SK-N-DZ (cell line): Measurements from ENCODE around the gene NTHL1.
"Not testable (repeated sequence)": the region's sequence is repeated elsewhere in the genome, so short reads cannot be mapped to it uniquely, and the experiment has no call there.

Source experiments
- DNase-seq: peaks from one replicate; pipeline ENCODE4 v3.0.0-alpha.2; 2015; ENCODE audit warnings: low spot score

The NTHL1 gene

DNA sequence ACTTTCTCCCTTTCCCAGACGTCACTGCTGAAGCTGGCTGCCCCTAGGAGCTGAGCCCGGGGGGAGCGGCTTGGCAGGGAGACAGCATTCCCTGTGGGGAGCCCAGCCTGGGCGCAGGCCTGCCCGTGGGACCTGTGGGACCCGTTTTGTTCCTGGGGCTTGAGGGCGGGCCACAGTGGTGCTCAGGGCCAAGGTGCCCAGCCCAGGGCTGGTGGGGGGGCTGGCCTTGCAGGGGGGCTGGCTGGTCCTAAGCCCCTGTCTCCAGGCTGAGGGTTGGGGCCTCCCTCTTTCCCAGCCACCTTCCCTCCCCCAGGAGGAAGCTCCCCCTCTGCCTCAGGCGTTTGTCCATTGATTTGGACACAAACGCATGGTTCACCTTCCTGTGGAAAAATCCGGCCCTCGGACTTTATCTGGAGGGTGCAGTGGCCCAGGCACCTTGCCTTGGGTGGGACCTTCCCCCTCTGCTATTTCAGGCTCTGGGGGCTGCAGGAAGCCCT lies 16.5 kb downstream of the NTHL1 start:
- no peak for DNase-seq

DNA sequence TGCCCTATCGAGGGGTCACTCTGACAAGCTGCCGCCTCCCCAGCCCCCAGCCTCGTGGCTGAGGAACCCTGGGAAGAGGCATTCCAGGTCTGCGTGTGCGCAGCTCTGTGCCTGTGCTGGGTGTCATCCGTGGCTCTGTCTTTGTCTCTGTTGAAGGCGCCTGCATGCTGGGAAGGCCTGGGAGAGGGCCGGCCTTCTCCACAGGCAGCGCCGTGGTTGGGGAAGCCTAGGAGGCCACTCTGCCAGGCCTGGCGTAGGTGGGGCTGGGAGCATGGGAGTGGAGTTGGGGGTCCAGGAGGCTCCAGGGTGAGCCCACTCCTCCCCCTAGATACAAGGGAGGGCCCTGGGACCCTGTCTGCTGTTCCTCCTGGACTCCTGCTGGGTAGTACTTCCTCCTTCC lies 17.6 kb downstream of the NTHL1 start:
- DNase-seq: no peak

DNA sequence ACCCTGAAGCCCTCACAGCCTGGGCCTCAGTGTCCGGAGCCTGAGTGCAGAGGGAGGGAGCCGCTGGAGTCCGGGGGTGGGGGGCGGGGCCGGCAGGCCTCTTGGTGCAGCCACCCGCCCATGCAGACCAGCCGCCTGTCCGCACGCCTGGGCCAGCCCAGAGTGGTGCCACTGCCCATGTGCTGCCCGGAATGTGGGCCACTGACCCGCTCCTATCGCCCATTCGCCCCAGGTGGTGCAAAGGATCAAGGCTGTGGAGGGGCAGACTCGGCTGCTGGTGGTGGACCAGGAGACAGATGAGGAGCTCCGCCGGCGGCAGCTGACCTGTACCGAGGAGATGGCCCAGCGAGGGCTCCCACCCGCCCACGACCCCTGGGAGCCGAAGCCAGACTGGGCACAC lies 18.3 kb downstream of the NTHL1 start:
- DNase-seq: no peak

DNA sequence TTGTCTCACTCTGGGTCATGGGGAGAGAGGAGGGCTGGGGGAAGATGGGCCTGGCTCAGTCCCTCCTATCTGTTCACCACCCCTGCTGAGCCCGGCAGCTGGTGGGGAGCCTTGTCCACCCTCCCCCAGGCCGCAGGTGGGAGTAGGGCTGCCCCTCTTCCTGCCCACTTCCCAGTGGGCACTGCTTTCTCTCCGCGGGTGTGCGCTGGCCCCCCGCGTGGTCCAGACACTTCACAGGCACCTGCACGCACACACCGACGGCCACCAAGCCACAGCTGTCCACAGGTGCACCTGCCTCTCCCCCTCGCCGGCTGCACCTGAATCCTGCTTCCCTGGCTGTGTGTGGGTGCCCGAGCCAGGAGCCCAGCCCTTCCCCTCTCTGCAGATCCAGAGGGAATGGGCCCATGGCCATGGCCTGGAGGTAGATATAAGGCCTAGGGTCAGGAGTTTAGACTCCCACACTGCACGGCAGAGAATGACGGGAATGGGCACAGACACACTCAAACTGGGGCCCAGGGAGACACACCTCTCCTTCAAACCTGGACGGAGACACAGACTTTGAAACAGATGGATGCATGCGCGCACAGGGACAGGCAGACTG lies 18.9 kb downstream of the NTHL1 start:
- DNase-seq: no peak

DNA sequence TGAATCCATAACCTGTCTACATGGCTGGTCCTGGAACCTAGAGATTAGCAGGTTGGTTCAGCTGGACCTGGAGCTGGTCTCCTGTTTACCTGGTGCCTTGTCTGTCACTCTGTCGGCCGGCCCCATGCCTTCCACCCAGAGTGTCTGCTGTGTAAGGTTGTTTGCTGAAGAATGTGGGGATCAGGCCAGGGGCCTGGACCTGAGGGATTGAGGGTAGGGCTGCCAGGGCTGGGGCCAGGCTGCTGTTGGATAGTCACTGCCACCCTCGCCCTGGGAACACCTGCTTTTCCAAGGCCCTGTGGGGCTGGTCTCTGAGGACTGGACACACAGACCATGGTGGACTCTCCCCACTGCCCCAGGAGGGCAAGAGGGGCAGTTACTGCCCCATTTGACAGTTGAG lies 19.5 kb downstream of the NTHL1 start:
- no peak for DNase-seq

DNA sequence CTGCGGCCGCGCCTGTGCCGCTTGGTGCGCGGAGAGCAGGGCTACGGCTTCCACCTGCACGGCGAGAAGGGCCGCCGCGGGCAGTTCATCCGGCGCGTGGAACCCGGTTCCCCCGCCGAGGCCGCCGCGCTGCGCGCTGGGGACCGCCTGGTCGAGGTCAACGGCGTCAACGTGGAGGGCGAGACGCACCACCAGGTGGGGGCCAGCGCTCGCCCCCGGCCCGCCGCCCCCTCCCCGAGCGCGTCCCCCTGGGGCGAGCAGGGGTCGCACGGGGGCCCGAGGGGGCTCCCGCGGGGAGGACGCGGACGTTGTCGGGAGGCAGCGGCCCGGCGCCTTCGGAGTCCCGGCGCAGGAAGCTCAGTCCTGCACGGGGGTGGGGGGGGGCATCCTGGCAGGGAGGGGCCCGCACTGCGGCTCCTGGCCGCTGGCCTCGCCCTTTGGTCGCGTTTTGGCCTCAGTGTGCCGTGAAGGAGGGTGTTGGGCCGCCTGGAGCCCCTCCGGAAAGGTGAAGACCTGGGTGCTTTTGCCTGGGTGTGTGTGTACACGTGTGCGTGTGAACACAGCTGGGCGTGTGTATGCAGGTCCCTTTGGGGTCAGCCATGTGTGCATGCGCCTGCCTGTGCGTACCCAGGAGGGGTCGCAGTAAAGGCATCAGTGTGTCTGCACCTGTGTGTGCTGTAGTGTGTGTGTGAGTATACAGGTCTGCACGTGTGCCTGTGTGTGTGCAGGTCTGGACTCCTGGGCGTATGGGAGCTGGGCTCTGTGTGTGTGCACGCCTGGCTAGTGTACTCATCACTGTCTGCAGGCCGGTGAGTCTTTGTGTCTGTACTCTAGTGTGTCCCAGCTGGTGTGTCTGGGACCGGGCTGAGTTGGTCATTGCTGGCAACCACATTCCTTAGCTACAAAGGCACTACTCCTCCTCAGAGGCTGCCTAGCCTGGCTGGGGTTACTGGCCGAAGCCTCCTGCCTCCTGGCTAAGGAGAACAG lies 20.3 kb downstream of the NTHL1 start:
- peak; percentile 55 for DNase-seq

DNA sequence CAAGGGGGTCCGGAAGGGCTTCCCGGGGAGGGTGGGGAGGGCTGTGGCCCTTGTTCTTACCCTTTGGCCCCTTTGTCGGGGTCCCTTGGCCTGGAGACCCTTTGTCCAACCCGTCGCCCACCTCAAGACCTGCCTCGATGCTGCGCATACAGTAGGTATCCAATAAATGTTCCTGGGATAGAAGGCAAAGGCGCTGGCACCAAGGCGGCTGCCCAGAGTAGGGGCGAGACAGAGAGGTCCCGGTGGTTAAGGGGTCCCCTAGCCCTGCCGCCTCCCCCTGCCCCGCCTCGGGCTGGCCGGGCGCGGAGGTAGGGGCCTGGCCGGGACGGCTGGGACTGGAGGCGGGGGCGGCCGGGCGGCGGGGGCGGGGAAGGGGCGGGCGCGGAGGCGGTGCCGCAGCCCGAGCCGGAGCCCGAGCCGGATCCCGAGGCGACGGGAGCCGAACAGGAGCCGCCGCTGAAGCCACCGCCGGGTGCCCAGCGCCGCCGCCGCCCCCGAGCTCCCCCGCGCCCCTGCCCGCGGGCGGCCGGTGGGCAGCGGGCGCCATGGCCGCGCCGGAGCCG lies 21.1 kb downstream of the NTHL1 start, which contains the start of gene NHERF2:
Gene NHERF2 (plus strand): TSS at position 442 of the 563 bp plus-strand sequence. CDS start 104 bp downstream, at position 546.
- no peak for DNase-seq

DNA sequence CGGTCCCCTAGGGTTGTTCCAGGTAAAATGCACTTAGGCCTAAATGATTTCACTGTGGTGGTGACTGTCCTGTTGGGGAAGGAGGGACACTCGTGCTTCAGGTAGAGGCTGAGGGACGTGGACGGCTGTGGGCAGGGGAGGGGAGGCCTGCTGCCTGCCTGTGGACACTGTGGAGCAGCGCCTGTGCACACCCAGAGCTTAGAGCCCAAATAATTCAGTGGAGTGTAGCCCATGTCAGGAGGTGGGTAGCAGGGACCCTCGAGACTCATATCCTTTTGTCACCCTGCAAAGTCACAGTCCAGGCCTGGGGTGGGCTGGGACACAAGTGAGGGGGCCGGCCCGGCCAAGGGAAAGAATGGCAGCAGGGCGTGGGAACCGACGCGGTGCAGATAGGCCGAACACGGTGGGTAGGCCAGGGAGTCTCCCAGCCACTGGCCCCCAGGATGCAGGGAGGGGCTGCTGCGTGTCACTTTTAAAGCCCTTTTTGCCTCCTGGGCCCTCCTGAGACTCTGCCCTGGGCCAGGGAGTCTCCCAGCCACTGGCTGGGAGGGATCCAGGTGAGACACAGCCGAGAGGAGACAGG lies 21.7 kb downstream of the NTHL1 start:
- DNase-seq: no peak

DNA sequence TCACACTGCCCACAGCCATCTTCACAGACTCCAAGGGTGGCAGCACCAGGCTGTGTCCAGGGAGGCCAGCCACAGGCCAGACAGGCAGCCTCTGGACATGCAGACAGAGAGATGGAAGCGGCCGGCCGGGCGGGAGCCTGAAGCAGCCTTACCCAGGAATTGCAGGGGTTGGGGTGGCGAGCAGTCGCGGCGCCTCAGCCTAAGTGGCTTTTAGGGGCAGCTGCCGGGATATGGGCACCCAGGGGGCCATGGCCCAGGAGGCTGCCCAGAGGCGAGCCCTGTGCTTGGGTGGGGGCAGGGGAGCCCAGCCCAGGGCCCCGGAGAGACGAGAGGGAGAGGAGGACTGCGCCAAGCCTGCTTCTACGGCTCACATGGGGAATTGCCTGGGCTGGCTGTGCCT lies 22.4 kb downstream of the NTHL1 start:
- DNase-seq: no peak

DNA sequence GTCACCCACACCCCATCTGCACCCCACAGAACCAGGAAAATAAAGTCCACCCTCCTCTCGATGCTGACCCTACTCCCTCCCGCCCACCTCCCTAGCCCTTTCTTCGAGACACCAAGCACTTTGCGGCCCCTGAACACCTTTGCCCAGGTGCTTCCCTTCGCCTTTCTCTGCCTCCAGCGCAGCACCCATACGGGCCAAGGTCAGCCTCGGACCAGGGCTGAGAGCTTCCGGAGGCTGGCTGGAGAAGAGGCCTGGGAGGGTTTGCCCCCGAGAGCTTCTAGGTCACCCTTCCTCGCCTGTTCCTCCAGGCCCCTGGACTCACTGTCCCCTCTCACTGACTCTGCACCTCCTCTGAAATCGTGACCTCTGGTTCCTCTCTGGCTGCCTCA lies 23.6 kb downstream of the NTHL1 start:
- no peak for DNase-seq

DNA sequence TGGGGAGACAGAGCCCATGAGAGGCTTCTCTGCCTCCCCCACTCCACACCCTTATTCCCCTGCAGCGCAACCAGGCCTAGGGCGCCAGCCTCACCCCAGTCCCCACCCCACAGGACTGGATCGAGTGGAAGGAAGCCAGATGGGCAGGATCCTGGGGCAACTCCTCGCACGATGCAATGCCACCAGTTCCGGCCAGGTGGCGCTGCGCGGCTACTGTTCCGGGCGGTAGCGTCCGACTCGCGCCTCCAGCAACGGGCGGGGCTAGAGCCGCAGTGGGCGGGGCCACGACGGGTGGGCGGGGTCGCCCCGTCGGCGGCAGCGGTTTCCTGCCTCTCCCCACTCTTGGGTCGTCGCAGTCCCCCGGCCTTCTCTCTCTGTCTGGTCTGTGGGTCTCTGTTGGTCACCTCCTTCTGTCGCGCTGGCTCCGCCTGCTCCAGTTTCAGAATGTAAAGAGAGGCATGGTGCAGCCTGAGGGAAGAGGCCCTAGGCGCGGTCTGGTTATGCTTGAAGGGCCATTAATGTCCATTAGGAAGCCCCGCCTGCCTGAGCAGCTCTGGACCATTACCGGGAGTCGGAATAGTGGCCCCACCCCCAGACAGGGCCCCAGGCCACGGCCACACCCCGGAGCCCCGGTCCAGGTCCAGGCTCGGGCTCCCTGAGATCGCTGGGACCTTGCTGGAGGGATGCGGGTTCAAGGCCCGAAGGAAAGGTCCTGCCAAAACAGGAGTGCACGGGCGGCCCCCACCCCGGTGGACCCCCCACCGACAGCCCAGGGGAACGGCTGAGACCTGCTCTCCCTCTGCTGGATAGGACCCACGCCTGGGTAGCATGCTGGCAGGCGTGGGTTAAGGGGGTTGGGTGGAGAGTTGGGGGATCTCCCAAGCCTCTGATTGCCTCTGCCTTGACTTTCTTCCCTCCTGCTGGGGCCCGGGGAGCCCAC lies 24.3 kb downstream of the NTHL1 start:
- DNase-seq: peak; percentile 92

DNA sequence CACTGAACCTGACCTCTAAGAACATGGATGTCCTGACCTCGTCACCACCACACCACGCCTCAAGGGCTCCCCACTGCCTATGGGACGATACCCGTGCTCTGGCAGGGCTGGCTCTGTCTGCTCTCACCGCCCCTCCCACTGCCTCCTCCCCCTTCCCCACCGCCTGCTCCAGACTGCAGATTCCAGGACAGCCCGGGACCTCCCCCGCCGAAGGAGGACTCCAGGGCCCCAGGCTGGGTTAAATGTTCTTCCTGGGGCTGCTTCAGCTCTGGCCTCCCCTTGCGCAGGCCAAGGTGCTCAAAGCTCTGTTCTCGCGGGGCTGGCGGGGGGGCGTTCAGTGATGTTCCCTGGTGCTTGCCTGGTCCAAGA lies 24.9 kb downstream of the NTHL1 start:
- DNase-seq: peak; percentile 72

DNA sequence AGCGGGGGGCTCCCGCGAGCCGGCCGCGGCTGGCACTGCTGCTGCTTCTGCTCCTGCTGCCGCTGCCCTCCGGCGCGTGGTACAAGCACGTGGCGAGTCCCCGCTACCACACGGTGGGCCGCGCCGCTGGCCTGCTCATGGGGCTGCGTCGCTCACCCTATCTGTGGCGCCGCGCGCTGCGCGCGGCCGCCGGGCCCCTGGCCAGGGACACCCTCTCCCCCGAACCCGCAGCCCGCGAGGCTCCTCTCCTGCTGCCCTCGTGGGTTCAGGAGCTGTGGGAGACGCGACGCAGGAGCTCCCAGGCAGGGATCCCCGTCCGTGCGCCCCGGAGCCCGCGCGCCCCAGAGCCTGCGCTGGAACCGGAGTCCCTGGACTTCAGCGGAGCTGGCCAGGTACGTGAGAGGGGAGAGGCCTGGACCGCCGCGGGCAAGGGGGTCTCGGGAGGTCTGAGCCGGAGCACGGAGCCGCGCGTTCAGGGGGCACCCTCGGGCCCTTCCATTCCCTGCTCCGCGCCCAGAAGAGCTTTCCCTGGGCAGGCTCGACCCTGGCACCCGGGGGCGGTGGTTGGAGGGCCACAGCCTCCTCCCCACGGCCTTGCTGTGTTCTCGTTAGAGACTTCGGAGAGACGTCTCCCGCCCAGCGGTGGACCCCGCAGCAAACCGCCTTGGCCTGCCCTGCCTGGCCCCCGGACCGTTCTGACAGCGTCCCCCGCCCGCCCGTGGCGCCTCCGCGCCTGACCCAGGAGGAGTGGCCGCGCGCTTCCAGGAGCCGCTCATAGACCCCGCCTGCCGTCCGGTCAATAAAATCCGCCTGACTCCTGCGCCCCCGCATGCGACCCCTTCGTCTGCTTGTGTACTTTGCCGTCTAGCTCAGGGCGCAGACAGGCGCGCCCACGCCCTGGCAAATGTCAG lies 27.5 kb downstream of the NTHL1 start:
- DNase-seq: no peak

DNA sequence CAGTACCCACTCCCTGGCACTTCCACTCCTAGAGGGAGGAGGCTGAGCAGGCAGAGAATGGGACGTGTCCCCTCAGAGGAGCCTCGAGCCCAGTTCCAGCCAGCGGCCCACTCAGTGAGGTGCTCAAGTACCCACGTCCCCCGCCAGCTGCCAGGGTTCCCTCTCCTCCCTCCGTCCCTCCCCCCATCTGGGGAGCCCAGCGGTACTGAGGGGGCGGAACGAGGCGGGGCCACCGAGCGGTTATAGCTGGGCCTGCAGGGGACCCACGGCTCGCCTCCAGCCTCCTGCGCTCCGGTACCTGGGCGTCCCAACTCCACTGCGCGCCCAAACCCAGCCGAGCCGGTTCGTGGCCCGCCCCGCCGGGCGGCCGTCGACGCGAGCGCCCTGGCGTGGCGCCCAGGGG lies 28.1 kb downstream of the NTHL1 start, which contains the start of gene NPW:
Gene NPW (plus strand): TSS at position 268 of the 403 bp plus-strand sequence.
- DNase-seq: no peak

DNA sequence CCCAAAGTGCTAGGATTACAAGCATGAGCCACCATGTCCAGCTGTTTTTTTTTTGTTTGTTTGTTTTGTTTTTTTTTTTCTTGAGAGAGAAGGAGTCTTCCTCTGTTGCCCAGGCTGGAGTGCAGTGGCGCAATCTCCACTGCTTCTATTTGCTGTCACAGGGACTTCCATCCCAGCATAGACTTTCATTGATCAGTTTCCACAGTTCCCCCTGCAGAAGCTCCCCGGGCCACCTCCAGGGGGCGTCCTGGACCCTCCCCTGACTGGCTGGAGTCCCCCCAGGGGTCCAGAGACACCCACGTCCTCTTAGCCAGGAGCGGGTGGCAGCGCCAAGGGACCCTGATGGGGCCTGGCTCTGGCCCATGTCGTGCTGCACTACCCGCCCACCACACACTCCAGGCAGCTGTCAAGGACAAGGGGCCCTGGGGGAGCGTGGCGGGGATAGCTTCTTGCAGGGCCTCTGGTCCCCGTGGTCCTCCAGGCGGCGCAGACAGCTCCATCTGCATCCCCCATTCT lies 31.2 kb downstream of the NTHL1 start:
- peak; percentile 85 for DNase-seq

DNA sequence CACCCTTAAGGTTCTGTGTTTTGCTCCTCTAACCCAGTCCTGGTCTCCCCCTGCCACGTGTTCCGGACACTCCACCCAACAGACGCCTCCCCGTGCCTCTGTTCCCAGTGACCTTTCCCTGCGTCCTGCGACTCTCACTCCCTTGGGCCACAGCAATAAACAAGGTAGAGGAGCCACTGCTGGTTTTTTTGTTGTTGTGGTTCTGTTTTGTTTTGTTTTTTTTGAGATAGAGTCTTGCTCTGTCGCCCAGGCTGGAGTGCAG lies 31.8 kb downstream of the NTHL1 start:
- DNase-seq: no peak

DNA sequence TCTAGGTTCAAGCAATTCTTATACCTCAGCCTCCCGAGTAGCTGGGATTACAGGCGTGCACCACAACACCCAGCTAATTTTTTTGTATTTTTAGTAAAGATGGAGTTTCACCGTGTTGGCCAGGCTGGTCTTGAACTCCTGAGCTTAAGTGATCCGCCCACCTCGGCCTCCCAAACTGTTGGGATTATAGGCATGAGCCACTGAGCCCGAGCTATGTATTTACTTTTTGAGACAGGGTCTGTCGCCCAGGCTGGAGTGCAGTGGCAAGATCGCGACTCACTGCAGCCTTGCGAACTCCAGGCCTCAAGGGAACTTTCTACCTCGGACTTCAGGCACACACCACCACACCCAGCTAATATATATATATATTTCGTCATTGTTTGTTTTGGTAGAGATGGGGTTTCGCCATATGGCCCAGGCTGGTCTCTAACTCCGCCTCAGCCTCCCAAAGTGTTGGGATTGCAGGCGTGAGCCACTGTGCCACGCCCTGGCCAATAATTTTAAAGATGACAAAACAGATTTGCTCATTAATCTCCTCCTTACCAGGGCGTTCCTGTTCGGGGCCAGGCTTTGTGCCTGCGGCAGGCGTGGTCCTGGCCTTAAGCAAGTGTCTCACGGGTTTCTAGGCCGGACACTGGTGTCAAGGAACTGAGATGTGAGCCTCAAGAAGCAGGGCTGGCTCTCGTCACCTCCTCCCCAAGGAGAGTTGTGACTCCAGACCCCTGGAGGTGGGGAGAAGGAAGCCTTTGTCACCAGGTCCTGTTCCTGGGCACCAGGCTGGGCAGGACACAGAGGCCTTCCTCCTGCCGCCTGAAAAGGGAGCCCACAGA lies 32.3 kb downstream of the NTHL1 start:
- DNase-seq: no peak

DNA sequence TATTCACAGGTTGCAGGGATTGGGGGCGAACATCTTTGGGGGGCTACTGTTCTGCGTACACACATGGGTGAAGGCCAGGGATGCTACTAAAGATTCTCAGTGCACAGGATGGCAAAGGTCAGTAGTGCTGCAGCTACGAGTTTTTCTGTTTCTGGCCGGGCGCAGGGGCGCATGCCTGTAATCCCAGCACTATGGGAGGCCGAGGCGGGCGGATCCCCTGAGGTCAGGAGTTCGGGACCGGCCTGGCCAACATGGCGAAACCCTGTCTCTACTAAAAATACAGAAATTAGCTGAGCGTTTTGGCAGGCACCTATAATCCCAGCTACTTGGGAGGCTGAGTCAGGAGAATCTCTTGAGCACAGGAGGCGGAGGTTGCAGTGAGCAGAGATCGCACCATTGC lies 34.1 kb downstream of the NTHL1 start:
- no peak for DNase-seq

DNA sequence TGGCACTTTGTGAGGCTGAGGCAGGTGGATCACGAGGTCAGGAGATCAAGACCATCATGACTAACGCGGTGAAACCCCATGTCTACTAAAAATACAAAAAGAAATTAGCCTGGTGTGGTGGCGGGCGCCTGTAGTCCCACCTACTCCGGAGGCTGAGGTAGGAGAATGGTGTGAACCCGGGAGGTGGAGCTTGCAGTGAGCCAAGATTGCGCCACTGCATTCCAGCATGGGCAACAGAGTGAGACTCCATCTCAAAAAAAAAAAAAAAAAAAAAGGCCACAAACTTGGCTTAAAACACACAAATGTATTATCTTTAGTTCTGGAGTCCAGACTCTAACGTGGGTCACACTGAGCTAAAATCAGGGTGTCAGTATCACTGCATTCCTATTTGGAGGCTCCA lies 35.9 kb downstream of the NTHL1 start:
- DNase-seq: not testable (repeated sequence)
